WTC11 (cell line): Measurements from ENCODE around the gene PCGF3. TPM values are rescaled to one million over a fixed set of nuclear protein-coding genes. Genes with fewer than 3 reads are reported as not detected.
A peak's percentile ranks its signal among the peaks of the same experiment; 100 is the strongest.

Experiments used
- ATAC-seq: fragments of 200-7000 bp; cut with Tn5 transposase; 2 replicates; pipeline ENCODE4 v1.10.0; 2021; ENCODE audit warnings: mild to moderate bottlenecking, moderate library complexity
- CTCF ChIA-PET: fragments of 300-600 bp; sonication (Branson Sonifier 250); formaldehyde crosslinking; loops from one replicate; lab custom pipeline; 2021; ENCODE audit warnings: antibody characterized with exemption; lab: Charles Lee
- POLR2A ChIA-PET: fragments of 350-600 bp; sonication (Branson Sonifier 250); formaldehyde crosslinking; loops from one replicate; lab custom pipeline; 2021; ENCODE audit warnings: antibody characterized with exemption; lab: Charles Lee
- DNase-seq: peaks from one replicate; pipeline ENCODE4 v3.0.0; 2021; ENCODE audit warnings: low spot score
- H3K27ac Mint-ChIP-seq: 2 replicates; pipeline ENCODE4 v1.8.0; 2021; ENCODE audit warnings: mixed read lengths
- H3K27me3 Mint-ChIP-seq: 2 replicates; pipeline ENCODE4 v1.8.0; 2021; ENCODE audit warnings: low read depth, mild to moderate bottlenecking, moderate library complexity, mixed read lengths
- H3K36me3 Mint-ChIP-seq: 2 replicates; pipeline ENCODE4 v1.8.0; 2021; ENCODE audit warnings: mixed read lengths
- H3K4me1 Mint-ChIP-seq: 2 replicates; pipeline ENCODE4 v1.8.0; 2022; ENCODE audit warnings: mixed read lengths
- H3K4me3 Mint-ChIP-seq: 2 replicates; pipeline ENCODE4 v1.8.0; 2021; ENCODE audit warnings: mild to moderate bottlenecking, moderate library complexity, mixed read lengths
- H3K9me3 Mint-ChIP-seq: 2 replicates; pipeline ENCODE4 v1.8.0; 2021; ENCODE audit warnings: mixed read lengths
- ARID4B ChIP-seq: sonication (generic); formaldehyde crosslinking; IDR thresholded peaks from 2 replicates; pipeline ENCODE4 v1.8.0; 2023; ENCODE audit warnings: missing genetic modification reagents, mild to moderate bottlenecking, borderline replicate concordance
- ATF3 ChIP-seq: sonication (generic); formaldehyde crosslinking; conservative IDR thresholded peaks from 2 replicates; pipeline ENCODE4 v1.8.1; 2022; ENCODE audit warnings: mild to moderate bottlenecking, missing genetic modification reagents
- ATF6 ChIP-seq: sonication (generic); formaldehyde crosslinking; IDR thresholded peaks from 2 replicates; pipeline ENCODE4 v1.8.1; 2023; ENCODE audit warnings: mild to moderate bottlenecking, missing genetic modification reagents
- ERG ChIP-seq: fragments of 250-450 bp; sonication (Bioruptor Pico); IDR thresholded peaks from 2 replicates; pipeline ENCODE4 v1.8.0; 2021; ENCODE audit warnings: mild to moderate bottlenecking
- FOXJ3 ChIP-seq: sonication (generic); formaldehyde crosslinking; IDR thresholded peaks from 2 replicates; pipeline ENCODE4 v1.9.0; 2021; ENCODE audit warnings: missing genetic modification reagents, mild to moderate bottlenecking, borderline replicate concordance
- FOXK1 ChIP-seq: sonication (generic); formaldehyde crosslinking; IDR thresholded peaks from 2 replicates; pipeline ENCODE4 v1.8.0; 2022; ENCODE audit warnings: mild to moderate bottlenecking, moderate library complexity, missing genetic modification reagents
- JAZF1 ChIP-seq: fragments of 250-450 bp; sonication (Bioruptor Pico); IDR thresholded peaks from 2 replicates; pipeline ENCODE4 v1.9.0; 2021; ENCODE audit warnings: moderate library complexity, mild to moderate bottlenecking, inconsistent platforms
- MXD4 ChIP-seq: fragments of 250-450 bp; sonication (Bioruptor Pico); IDR thresholded peaks from 2 replicates; pipeline ENCODE4 v1.8.0; 2021; ENCODE audit warnings: mild to moderate bottlenecking, moderate library complexity, borderline replicate concordance
- MYBL2 ChIP-seq: sonication (generic); formaldehyde crosslinking; IDR thresholded peaks from 2 replicates; pipeline ENCODE4 v1.8.1; 2023; ENCODE audit warnings: mild to moderate bottlenecking, moderate library complexity, missing genetic modification reagents
- NR1H2 ChIP-seq: sonication (generic); formaldehyde crosslinking; IDR thresholded peaks from 2 replicates; pipeline ENCODE4 v1.9.0; 2021; ENCODE audit warnings: mild to moderate bottlenecking, moderate library complexity, missing genetic modification reagents
- OVOL2 ChIP-seq: fragments of 250-450 bp; sonication (Bioruptor Pico); IDR thresholded peaks from 2 replicates; pipeline ENCODE4 v1.9.0; 2021; ENCODE audit warnings: mild to moderate bottlenecking, borderline replicate concordance
- SOX15 ChIP-seq: fragments of 250-450 bp; sonication (Bioruptor Pico); IDR thresholded peaks from 2 replicates; pipeline ENCODE4 v1.9.0; 2021; ENCODE audit warnings: mild to moderate bottlenecking
- TCF7 ChIP-seq: sonication (generic); formaldehyde crosslinking; IDR thresholded peaks from 2 replicates; pipeline ENCODE4 v1.8.0; 2022; ENCODE audit warnings: mild to moderate bottlenecking, low read depth, missing genetic modification reagents, moderate library complexity
- TEAD4 ChIP-seq: sonication (generic); formaldehyde crosslinking; IDR thresholded peaks from 2 replicates; pipeline ENCODE4 v1.8.0; 2022; ENCODE audit warnings: mild to moderate bottlenecking, missing genetic modification reagents
- ZBTB21 ChIP-seq: sonication (generic); formaldehyde crosslinking; IDR thresholded peaks from 2 replicates; pipeline ENCODE4 v1.8.1; 2023; ENCODE audit warnings: mild to moderate bottlenecking, missing genetic modification reagents, borderline replicate concordance
- ZNF219 ChIP-seq: sonication (generic); formaldehyde crosslinking; IDR thresholded peaks from 2 replicates; pipeline ENCODE4 v1.8.0; 2023; ENCODE audit warnings: missing genetic modification reagents, mild to moderate bottlenecking, borderline replicate concordance
- ZNF425 ChIP-seq: fragments of 250-450 bp; sonication (Bioruptor Pico); conservative IDR thresholded peaks from 2 replicates; pipeline ENCODE4 v1.9.0; 2021; ENCODE audit warnings: mild to moderate bottlenecking
- ZNF532 ChIP-seq: fragments of 250-450 bp; sonication (Bioruptor Pico); IDR thresholded peaks from 2 replicates; pipeline ENCODE4 v1.9.0; 2021; ENCODE audit warnings: mild to moderate bottlenecking, borderline replicate concordance
- total RNA-seq: library from RNA; stranded (reverse); gene quantifications from 3 replicates; pipeline ENCODE4 v1.2.3, GENCODE V29; 2021
- TF ChIP-seq, protein P1 (sequence below): sonication (generic); formaldehyde crosslinking; IDR thresholded peaks from 2 replicates; pipeline ENCODE4 v1.8.0; 2022; ENCODE audit warnings: mild to moderate bottlenecking, missing genetic modification reagents

Gene PCGF3
- total RNA-seq, 1 experiment from 2014 or later, result 65.7 TPM

DNA sequence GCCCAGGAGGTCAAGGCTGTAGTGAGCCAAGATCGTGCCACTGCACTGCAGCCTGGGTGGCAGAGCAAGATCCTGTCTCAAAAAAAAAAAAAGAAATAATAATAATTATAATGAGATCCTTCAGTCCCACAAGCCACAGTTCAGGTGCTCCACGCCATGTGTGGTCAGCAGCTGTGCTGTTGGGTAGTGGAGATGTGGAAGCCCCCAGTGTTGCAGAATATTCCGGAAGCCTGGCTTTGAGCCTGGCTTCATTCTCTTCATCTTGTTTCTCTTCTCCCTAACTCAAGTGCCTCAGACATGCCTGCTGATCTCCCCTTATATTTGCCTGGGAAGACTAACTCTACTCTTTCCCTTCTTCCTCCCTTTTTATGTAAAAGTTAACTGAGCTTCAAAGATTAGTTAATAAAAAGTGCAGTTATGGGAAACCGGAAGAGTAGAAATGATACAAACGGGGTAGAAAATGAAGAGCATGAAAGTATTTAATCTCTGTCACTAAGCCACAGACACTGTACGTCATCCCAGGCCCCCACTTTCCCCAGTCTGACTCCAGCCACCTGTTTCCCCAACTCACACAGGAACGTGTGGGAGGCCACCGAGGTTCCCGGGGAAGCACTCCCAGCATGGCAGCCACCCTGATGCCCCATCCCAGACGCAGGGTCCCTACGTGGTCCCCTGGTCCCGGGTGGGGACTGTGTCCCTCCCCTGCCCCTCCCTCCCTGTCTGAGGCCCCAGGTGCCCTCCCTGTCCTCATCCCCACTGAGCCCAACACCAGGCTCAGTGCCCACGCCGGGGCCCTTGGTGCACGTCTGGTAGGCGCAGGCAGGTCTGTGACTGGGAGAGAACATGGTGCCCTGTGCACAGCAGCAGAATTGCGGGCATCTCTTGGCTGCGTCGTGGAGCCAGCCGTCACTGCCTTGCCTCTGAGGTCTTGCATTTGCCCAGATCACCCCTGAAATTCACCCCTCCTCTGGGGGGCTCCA lies 24.0 kb downstream of the PCGF3 start:
- ATAC-seq, result no peak
- ChIA-PET POLR2A (no interaction called here), CTCF (no interaction called here)
- H3K27me3 Mint-ChIP-seq, result no peaks in the 10 kb centered on the region
- H3K9me3 Mint-ChIP-seq, result no peaks in the 10 kb centered on the region
- peaks cover 2% of the 10 kb centered on the region; the same call in 1 of the 2 replicates for H3K4me1 Mint-ChIP-seq
- H3K4me3 Mint-ChIP-seq, result no peak overlapping the region
- no peak for DNase-seq
- H3K27ac Mint-ChIP-seq, result peak overlapping the region; percentile 80
- H3K36me3 Mint-ChIP-seq, result peaks cover 25% of the 10 kb centered on the region
- no peak for TF ChIP-seq MYBL2
- no peak for TF ChIP-seq ARID4B (CRISPR knock-in tag)
- no peak for TF ChIP-seq ATF6 (CRISPR knock-in tag)
- TF ChIP-seq OVOL2 (CRISPR knock-in tag), result no peak
- no peak for TF ChIP-seq ZNF532 (CRISPR knock-in tag)
- TF ChIP-seq TEAD4 (CRISPR knock-in tag), result no peak
- no peak for TF ChIP-seq JAZF1 (CRISPR knock-in tag)
- no peak for TF ChIP-seq NR1H2 (CRISPR knock-in tag)
- TF ChIP-seq, protein P1, sequence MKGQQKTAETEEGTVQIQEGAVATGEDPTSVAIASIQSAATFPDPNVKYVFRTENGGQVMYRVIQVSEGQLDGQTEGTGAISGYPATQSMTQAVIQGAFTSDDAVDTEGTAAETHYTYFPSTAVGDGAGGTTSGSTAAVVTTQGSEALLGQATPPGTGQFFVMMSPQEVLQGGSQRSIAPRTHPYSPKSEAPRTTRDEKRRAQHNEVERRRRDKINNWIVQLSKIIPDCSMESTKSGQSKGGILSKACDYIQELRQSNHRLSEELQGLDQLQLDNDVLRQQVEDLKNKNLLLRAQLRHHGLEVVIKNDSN, result no peak
- TF ChIP-seq TCF7 (CRISPR knock-in tag), result no peak
- TF ChIP-seq FOXK1 (CRISPR knock-in tag), result no peak
- TF ChIP-seq FOXJ3, result no peak
- TF ChIP-seq SOX15 (CRISPR knock-in tag), result no peak
- TF ChIP-seq MXD4, result no peak
- no peak for TF ChIP-seq ZNF425 (CRISPR knock-in tag)
- TF ChIP-seq ZBTB21 (CRISPR knock-in tag), result no peak
- no peak for TF ChIP-seq ERG
- no peak for TF ChIP-seq ATF3
- no peak for TF ChIP-seq ZNF219 (CRISPR knock-in tag)
